Stimulated activated CD8-positive, alpha-beta memory T cell treated with anti-CD3 and anti-CD28 coated beads, Interleukin-4, amount 100 ng/mL, for 1 hour (primary cell): Measurements from ENCODE around the gene SLC35B4.
"Not testable (repeated sequence)": the region's sequence is repeated elsewhere in the genome, so short reads cannot be mapped to it uniquely, and the experiment has no call there.

Source experiments
- DNase-seq, 2 donors: peaks; one replicate each; pipeline ENCODE4 v3.0.0-alpha.2; 2020; ENCODE audit warnings: low read depth in 2 of 2, low spot score in 1 of 2

SLC35B4 gene

GRCh38 chr7:134332892-134333291 lies 16.2 kb upstream of the SLC35B4 start:
- no peak for DNase-seq

- no peak for DNase-seq
Measured at GRCh38 chr7:134331393-134331792, 14.7 kb upstream of the SLC35B4 start.

- no peak for DNase-seq
Measured at GRCh38 chr7:134330974-134331373, 14.2 kb upstream of the SLC35B4 start.

- no peak for DNase-seq
Measured at GRCh38 chr7:134329614-134330346, 13.1 kb upstream of the SLC35B4 start.

GRCh38 chr7:134328900-134329299 lies 12.2 kb upstream of the SLC35B4 start:
- DNase-seq = no peak

GRCh38 chr7:134327896-134328295 lies 11.2 kb upstream of the SLC35B4 start:
- peak; percentile 7 to 24 for DNase-seq

- DNase-seq = no peak
Measured at GRCh38 chr7:134324107-134324506, 7.4 kb upstream of the SLC35B4 start.

GRCh38 chr7:134320201-134320600 lies 3.5 kb upstream of the SLC35B4 start:
- no peak for DNase-seq

GRCh38 chr7:134318443-134318842 lies 1.7 kb upstream of the SLC35B4 start:
- no peak for DNase-seq

- no peak for DNase-seq
Measured at GRCh38 chr7:134317434-134317833, 704 bp upstream of the SLC35B4 start.

- DNase-seq = no peak
Measured at GRCh38 chr7:134315679-134316538, 821 bp downstream of the SLC35B4 start.

- DNase-seq = no peak
Measured at GRCh38 chr7:134313543-134313942, 3.2 kb downstream of the SLC35B4 start.

- no peak for DNase-seq
Measured at GRCh38 chr7:134312717-134313116, 4.0 kb downstream of the SLC35B4 start.

GRCh38 chr7:134311807-134312206 lies 4.9 kb downstream of the SLC35B4 start:
- no peak for DNase-seq

GRCh38 chr7:134308548-134308947 lies 8.2 kb downstream of the SLC35B4 start:
- DNase-seq = no peak

- DNase-seq = no peak
Measured at GRCh38 chr7:134307320-134307719, 9.4 kb downstream of the SLC35B4 start.

GRCh38 chr7:134302120-134302519 lies 14.6 kb downstream of the SLC35B4 start:
- no peak for DNase-seq

- no peak for DNase-seq
Measured at GRCh38 chr7:134301592-134301991, 15.1 kb downstream of the SLC35B4 start.

- DNase-seq = no peak
Measured at GRCh38 chr7:134300988-134301387, 15.7 kb downstream of the SLC35B4 start.

- DNase-seq = no peak
Measured at GRCh38 chr7:134298902-134299683, 17.6 kb downstream of the SLC35B4 start.

GRCh38 chr7:134297489-134297888 lies 19.2 kb downstream of the SLC35B4 start:
- DNase-seq = no peak

GRCh38 chr7:134295982-134296381 lies 20.7 kb downstream of the SLC35B4 start:
- not testable (repeated sequence) for DNase-seq
